NCI-H1417 treated with DMSO at 0.1 percent for 48 hours (cell line): ENCODE data around the gene TIFAB.

Experiments used
- DNase-seq: peaks from one replicate; lab custom pipeline; 2025; lab: John Stamatoyannopoulos, UW

The TIFAB gene

DNA sequence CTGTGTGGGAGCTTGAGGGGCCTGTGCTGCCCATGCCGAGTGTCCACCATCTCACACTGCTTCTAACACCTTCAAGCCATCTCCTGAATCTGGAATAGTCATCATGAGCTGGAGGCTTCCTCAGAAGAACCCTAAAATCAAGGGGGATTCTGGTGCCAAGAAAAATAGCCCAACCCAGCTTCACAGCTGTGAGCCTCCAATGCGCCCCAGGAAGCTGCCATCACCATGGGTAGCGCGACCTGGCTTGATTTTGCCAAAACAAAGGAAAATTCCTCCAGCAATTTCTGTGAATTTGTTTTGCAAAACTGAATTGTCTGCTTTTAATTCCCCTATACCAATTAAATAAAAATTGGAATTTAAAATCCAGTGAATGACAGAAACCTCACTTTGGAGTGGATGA lies 6.2 kb upstream of the TIFAB start:
- DNase-seq = no peak

- no peak for DNase-seq
These were observed 5.4 kb upstream of the TIFAB start for GRCh38 chr5:135457424-135458071.

GRCh38 chr5:135456238-135457099 lies 4.3 kb upstream of the TIFAB start:
- no peak for DNase-seq

DNA sequence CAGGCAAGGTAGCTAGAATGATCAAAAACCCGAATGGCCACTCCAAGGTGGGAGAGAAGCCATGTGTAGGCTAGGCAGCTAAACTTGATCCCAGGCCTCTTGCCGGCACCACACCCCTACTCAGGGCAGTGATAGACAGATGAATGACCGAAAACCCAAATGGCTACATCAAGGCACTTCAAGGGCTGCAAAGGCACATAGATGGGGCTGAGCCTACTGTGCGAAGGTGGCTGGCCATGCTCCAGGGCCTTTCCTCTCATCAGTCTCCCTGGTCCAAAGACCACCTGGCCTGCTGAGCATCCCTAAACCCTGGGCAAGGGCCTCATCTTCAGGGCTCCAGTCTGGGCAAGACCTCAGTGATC lies 3.7 kb upstream of the TIFAB start:
- no peak for DNase-seq

- no peak for DNase-seq
These were observed 2.8 kb upstream of the TIFAB start for GRCh38 chr5:135454946-135455345.

DNA sequence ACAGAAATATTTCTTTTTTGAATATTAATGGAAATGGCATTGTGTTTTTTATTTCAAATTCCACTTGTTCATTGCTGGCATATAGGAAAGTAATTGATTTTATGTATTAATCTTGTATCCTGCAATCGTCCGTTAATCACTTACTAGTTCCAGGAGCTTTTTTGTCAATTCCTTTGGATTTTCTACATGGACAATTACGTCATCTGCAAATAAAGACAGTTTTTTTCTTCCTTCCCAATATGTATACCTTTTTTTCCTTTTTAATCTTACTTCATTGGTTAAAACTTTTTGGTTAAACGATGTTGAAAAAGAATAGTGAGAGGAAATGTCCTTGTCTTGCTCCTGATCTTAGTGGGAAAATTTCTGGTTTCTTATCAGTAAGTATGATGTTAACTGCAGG lies 1.5 kb upstream of the TIFAB start:
- DNase-seq = no peak

DNA sequence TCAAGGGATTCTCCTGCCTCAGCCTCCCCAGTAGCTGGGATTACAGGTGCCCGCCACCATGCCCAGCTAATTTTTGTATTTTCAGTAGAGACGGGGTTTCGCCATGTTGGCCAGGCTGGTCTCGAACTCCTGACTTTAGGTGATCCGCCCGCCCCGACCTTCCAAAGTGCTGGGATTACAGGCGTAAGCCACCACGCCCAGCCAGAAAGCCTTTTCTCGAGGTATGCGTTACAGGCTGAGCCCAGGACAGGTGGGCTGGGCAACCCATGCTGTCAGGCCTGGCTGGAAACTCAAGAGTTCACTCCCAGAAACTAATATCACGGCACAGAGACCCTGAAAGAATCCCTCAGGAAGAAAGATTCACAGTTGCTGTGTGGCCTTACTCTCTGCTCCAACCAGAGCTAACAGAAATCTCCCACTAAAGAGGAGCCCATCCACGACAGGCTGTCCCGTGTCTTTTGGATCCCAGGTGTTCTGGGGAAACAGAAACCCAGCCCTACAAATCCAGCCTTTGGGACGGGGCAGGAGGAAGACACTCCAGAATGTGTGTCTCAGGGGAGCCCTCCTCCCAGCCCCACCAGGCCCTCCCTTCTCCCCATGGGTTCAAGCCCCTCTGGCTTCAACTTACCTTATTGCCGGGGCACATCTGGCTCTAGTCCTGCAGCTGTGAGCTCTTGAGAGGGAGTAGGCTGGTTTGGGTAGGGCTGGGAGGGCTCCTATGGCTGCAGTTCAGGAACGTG lies 400 bp downstream of the TIFAB start:
- no peak for DNase-seq

- DNase-seq = no peak
These were observed 1.2 kb downstream of the TIFAB start for GRCh38 chr5:135450952-135451351.

DNA sequence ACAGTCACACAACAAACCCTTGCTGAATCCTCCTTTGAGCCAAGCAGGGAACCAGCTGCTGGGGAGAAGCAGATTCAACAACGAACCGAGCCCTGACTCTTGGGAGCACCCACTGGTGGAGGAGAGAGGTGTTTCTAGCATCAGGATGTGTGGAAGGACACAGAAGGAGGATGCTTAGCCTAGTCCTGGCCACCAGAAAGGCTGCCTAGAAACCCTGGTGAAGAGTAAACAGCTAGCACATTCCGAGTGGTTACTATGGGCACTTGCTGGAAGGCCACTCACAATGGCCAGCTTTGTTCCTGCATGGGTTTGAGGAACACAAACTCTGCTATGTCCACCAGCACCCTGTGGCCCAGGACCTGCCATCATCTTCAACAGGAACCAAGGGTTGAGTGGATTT lies 1.8 kb downstream of the TIFAB start:
- DNase-seq = no peak

DNA sequence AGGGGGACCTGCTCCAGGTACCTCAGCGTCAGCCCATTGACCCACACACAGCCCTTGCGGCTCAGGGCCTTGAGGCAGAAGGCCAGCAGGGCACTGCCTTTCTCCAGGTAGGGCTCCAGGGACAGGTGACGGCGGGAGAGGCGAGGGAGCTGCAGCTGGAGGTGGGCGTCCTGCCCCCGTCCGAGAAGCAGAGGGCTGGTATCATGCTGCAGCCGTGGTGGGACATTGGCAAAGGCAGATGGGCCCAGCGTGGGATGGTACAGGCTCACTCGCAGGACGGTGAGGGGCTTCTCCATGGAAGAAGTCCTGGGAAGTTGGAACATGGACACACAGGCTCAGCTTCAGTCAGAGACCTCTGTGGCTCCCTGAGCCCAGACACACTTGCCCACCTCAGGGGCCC lies 2.5 kb downstream of the TIFAB start:
- DNase-seq = no peak

- no peak for DNase-seq
These were observed 3.2 kb downstream of the TIFAB start for GRCh38 chr5:135448791-135449507.

DNA sequence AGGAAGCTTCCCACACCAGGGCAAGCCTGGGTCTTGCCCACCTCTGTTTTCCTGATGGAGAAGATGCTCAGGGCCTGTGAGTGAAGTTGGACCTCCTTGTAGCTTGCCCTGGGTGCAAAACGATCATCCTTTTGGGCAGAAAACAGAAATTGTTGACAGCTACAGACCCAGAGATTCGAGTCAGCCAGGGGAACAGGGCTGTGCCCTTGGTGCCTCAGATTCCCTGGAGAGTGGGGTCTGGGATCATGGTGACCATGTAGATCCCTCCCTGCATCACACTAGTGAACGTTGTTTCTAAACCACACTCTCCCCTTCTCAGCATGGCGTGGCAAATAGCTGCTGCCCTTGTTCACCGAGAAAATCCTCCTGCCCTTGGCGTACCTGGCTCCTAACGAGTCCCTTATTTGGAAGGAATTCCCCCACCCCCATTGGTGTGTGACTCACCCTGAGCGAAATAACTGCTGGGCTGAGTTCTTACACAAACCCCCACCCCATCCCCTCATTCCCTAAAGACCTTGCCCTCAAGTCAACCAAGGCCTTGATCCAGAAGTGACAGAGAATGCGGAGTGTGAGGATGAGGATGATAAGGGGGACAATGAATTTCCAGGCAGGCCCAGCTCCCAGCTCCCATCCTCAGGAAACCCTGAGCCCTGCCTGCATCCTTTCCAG lies 3.9 kb downstream of the TIFAB start:
- DNase-seq = no peak

- no peak for DNase-seq
These were observed 4.7 kb downstream of the TIFAB start, which contains the start of gene DCANP1 for GRCh38 chr5:135447298-135447929. Gene DCANP1 (minus strand): TSS chr5:135447348. CDS start chr5:135447108, 240 bp downstream.

GRCh38 chr5:135446615-135447014 lies 5.5 kb downstream of the TIFAB start:
- DNase-seq = no peak

GRCh38 chr5:135446206-135446605 lies 5.9 kb downstream of the TIFAB start:
- DNase-seq = no peak

GRCh38 chr5:135445306-135445985 lies 6.7 kb downstream of the TIFAB start:
- no peak for DNase-seq

GRCh38 chr5:135444881-135445280 lies 7.3 kb downstream of the TIFAB start:
- no peak for DNase-seq

DNA sequence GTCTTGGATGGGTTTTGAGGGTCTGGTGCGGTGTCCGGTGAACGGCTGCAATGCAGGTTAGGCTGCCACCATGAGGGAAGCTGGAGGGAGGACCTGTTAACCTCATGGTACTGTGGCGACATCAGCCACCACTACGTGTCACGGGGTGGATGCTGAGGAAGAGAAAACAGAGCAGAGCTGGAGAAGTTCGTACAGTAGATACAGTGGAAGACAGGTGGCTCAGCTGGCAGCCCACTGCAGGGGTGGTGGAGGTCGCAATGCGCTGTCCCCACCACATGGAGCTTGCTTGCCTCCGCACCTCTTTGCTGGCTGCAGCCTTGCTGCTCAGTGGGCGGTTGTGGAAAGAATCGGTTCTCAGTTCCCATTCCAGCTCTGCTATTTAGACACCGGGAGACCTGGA lies 7.8 kb downstream of the TIFAB start:
- no peak for DNase-seq

DNA sequence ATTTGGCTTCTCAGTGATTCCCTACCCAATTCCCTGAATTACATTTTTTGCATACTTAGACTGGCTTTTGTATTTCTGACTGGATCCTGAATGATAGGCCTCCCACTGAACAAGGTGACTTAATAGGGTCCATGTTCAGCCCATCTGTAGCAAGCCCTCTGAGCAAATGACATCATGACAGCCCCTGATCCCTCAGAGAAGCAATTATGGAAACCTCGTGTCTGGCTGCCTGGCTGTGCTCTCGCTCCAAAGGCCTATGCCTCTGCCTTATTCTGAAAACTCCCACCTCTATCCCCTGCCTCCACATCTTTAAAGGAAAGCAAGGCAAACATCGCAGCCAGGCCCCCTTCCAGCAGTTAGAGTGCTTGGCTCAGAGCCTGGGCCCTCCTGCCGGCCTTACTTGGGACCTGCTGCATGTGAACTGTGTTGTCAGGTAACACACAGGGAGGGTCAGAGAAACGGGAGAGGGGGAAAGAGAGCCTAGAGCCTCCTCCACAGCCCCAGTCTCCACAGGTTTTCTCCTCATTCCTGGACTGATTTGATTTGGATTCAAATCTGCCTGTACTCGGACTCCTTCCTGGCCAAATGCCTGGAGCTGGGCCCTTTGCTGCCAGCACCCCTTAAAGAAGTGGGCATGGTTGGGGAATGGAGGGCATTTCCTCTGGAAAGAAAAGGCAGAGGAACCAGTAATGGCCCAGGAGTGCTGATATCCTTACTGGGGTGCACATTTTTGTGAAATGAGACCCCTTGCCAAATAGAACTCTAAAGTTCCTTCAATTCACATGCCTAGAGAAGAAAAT lies 8.8 kb downstream of the TIFAB start:
- DNase-seq = no peak
